ENCODE measurements around the gene MSI2. TPM values are rescaled to one million over a fixed set of nuclear protein-coding genes. Genes with fewer than 3 reads are reported as not detected.

The MSI2 gene
- total RNA-seq, 1 donor from 2014 or later, result 24.2 TPM

DNA sequence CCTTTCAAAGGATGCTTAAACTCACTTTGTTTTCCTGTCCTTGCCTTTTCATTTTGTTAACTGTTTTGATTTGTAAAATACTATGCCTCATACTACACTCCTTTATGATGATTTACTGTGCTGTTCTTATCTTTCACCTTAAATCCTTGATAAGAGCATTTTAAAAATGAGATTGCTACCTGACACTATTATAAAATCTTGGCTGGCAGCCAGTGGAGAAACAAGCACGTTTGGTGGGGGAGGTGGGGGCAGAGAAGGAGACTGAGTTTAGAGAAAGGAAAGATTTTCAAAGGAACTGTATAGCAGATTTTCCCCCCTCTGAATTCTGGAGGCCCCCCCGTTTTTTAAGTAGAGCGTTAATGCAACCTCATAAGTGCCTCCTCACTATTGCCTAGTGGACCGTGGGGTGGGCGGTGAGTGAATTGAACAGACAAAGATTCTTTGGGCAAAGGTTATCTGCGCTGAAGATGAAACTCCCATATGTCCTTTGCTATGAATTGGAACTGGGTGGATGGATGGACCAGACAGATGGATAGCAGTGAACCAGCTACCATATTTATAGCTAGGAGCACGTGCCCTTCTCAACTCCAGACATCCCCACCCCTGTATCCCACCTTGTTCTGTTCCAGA lies 288.6 kb downstream of the MSI2 start:
- ATAC-seq, result no peak
- no peak for DNase-seq (ENCODE audit: low spot score)

- ATAC-seq, result no peak
- DNase-seq (ENCODE audit: low spot score), result no peak
These were observed 289.5 kb downstream of the MSI2 start for GRCh38 chr17:57545731-57546342.

DNA sequence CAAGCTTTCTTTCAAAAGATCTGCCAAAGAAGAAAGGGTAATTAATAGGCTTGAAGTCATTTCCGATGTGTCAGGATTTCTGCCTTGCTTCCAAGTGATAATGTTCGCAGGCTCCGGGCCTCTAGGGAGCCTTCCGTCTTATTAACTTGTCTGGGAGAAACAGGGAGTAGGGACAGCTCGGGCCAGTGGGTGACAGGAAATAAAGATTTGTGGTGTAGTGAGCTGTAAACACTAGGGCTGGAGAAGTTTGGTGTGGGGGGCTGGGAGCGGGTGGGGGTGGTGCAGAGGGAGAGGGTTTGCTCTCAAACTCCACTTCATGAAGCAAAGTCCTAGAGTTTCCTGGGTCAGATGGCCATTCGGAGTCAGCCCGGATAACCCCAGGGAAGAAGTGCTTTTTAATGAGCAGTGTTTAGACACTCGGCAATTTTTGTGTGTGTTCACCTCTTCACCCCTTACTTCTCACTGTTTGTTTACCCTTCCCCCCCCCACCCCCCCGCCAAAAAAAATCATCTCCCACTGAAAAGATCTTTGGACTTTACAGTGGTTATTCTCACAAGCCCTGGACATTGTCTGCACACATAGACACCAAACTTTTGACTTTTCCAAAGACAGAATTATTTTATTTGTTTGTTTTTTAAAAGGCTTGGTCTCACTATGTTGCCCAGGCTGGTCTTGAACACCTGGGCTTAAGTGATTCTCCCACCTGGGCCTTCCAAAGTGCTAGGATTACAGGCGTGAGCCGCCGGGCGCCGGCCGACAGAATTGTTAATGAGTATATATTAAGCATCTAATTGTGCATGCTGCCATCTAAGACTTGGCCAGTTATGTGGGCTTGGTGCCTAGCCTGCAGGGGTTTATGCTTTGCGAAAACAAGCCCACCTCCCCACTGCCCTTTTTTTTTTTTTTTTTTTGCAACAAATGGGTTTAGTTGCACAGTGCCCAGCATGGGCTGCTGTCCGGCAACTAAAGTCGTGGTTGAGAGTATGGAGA lies 292.4 kb downstream of the MSI2 start:
- peak; percentile 56 for ATAC-seq
- DNase-seq (ENCODE audit: low spot score), result no peak

- no peak for DNase-seq (ENCODE audit: low spot score)
- no peak for ATAC-seq
These were observed 293.1 kb downstream of the MSI2 start for GRCh38 chr17:57549468-57549867.

DNA sequence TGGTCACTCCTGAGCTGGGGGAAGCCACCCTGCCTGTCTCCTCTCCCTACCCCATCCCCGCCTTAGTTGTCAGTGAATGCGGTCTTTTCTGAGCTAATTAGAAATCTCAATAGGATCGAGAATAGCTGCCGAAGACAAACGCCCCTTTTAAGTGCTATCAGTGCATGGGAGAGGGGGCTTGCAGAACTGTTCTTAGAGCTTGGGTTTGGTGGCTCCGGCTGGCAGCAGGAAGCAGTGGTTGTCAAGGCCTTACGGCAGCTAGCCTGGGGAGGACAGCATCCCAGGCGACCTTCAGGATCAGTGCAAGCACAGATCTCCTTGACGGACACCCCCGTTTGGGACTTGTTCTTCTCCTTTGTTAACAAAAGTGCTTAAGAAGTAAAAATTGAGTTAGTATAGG lies 293.7 kb downstream of the MSI2 start:
- no peak for DNase-seq (ENCODE audit: low spot score)
- no peak for ATAC-seq

DNA sequence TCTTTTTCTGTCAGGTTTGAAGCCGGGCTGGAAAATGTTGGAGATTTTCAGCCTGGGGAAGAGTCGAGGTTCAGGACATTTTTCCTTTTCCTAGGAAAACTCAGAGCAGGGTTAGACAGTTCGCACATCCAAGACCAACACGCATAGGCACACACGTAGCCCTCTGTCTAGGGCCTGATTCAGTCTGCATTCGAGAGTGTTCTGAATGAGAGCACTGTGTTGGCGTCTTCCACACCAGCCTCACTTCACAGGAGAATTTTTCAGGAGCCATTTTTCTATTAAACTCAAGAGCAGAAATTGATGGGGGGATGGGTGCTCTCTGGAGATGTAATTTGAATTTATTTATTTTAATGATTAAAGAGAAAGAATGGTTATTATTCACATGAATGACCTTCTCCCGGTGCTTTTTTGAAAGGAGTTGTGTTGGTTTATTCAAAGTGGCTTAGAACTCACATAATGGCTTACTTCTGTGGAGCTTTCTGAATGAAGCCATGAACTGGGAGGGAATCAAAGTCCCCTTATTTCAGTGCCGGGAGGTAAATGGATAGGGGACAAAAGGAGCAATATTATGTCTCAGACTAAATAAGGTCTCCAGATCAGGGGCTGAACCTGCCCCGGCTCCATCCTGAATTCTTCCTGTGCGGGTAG lies 294.5 kb downstream of the MSI2 start:
- no peak for DNase-seq (ENCODE audit: low spot score)
- no peak for ATAC-seq

- DNase-seq (ENCODE audit: low spot score) (no peak), ATAC-seq (no peak)
These were observed 295.2 kb downstream of the MSI2 start for GRCh38 chr17:57551321-57552079.

DNA sequence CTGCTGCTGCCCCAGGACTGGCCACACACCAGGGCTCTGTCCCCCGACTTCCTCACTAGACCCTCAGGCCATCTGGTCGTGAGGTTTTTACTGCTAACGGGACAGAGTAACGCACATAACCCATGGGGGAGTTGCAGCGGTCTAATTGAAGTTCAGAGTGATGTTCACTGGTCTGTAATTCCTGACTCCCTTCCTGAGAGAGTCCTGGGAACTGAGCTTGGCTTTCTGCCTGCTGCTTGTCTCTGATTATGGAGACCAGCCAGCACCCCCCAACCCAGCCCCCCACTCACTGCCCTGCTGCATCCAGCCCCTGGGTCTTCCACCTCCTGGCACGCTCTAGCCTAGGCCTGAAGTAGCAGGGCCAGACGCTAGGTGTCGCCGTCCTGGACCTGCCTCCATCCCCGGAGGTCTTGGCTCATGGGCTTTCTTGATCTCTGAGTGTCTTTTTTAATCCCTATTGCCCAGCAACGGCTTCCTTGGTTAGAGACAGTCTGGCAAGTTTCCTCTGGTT lies 295.8 kb downstream of the MSI2 start:
- no peak for ATAC-seq
- DNase-seq (ENCODE audit: low spot score), result no peak

GRCh38 chr17:57553526-57553925 lies 297.2 kb downstream of the MSI2 start:
- DNase-seq (ENCODE audit: low spot score), result no peak
- no peak for ATAC-seq

- ATAC-seq (no peak), DNase-seq (ENCODE audit: low spot score) (no peak)
These were observed 297.9 kb downstream of the MSI2 start for GRCh38 chr17:57553991-57554825.

DNA sequence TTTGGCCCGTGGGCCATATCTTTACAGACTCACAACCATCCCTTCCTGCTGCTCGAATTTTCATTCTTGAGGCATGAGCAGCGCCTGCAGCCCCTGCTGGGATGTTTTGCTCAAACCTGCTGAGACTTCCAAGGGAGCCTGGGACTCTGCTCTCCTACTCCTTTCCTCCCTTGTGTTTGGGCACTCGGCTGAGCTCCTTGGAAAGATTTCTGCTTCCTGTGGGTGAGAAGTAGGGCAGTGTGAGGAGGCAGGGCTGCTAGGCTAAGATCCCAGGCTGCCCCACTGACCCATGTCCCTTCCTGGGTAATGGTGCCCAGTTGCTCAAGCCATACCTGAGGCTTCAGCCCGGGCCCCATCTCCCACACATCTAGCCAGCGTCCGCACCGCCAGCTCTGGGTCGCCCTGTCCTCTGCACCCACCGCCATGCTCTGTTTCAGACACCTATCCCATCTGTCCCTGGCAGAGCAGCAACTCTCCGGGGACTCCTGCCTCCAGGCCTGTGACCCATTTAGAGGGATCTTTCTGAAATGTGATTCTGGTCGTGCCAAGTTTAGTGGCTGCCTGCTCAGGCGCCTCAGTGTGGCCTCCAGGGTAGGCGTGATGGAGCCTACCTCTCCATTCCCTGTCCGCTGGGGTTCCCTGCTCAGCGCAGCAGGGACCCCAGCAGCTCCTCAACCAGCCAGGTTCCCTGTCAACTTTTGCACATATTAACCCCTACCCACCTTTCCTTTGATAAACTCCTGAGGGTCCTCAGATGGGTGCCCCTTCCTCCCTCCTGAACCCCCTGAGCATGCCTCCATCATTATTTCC lies 298.7 kb downstream of the MSI2 start:
- no peak for ATAC-seq
- DNase-seq (ENCODE audit: low spot score), result no peak

- DNase-seq (ENCODE audit: low spot score) (no peak), ATAC-seq (no peak)
These were observed 299.4 kb downstream of the MSI2 start for GRCh38 chr17:57555636-57556175.

DNA sequence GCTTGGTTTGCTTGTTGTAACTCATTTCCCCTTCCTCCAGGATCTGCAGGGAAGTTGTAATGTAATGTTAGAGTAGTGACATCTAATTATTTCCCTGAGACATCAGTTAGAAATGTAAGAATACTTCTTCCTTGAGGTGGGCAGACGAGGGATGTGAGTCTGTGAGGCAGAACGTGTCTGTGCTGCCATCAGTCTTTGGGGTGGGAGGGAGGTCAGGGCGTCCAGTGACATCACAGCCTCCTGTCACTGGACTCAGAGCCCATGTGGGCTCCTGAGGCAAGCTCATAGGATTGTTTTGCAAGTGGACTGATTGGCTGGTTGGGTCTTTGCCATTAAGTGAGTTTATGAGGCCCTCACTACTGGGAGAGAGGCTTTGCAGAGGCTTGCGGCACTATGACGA lies 300.0 kb downstream of the MSI2 start:
- ATAC-seq (no peak), DNase-seq (ENCODE audit: low spot score) (no peak)

DNA sequence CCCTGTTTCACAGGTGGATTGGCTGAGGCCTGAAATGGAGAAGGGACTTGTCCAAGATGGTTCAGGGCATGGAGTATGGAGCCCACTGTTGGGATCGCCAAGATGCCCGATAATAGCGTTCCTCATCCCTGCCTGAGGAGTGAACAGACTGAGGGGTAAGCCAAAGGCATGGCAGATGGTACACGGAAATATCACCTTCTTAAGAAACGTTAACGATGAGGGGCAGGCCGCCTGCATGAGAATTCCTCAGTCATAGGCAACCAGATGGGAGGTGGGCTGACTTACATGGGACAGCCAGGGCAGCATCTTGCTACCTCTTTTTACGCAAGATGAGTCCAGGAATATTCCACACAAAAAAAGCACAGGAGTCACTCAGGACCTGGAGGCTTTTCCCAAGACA lies 300.7 kb downstream of the MSI2 start:
- ATAC-seq (no peak), DNase-seq (ENCODE audit: low spot score) (no peak)

- DNase-seq (ENCODE audit: low spot score), result no peak
- ATAC-seq, result no peak
These were observed 301.1 kb downstream of the MSI2 start for GRCh38 chr17:57557416-57557815.

- no peak for DNase-seq (ENCODE audit: low spot score)
- no peak for ATAC-seq
These were observed 301.7 kb downstream of the MSI2 start for GRCh38 chr17:57557834-57558681.

GRCh38 chr17:57559226-57559625 lies 302.9 kb downstream of the MSI2 start:
- ATAC-seq, result no peak
- no peak for DNase-seq (ENCODE audit: low spot score)
